Lower lobe of right lung (tissue), 2 donors: ENCODE measurements around the gene TTLL1. TPM values are rescaled to one million over a fixed set of nuclear protein-coding genes. Genes with fewer than 3 reads are reported as not detected.
"Not testable (repeated sequence)": the region's sequence is repeated elsewhere in the genome, so short reads cannot be mapped to it uniquely, and the experiment has no call there.

ENCODE experiments used
- ATAC-seq, 2 donors: fragments of 200-7000 bp; cut with Tn5 transposase; one replicate each; pipeline ENCODE4 v1.9.1; 2020 to 2022; ENCODE audit warnings: mild to moderate bottlenecking in 2 of 2, moderate library complexity in 2 of 2
- DNase-seq: peaks from one replicate; pipeline ENCODE4 v3.0.0-alpha.2; 2020
- H3K27ac ChIP-seq: fragments of 200-600 bp; one replicate; pipeline ENCODE4 v1.8.0; 2022
- H3K27me3 ChIP-seq: fragments of 200-600 bp; one replicate; pipeline ENCODE4 v1.8.0; 2022; ENCODE audit warnings: low read depth
- H3K36me3 ChIP-seq: fragments of 200-600 bp; one replicate; pipeline ENCODE4 v1.8.0; 2022; ENCODE audit warnings: mild to moderate bottlenecking
- H3K4me1 ChIP-seq: fragments of 200-600 bp; one replicate; pipeline ENCODE4 v1.8.0; 2022
- H3K4me3 ChIP-seq: fragments of 200-600 bp; one replicate; pipeline ENCODE4 v1.8.0; 2022; ENCODE audit warnings: mild to moderate bottlenecking
- H3K9me3 ChIP-seq: fragments of 200-600 bp; one replicate; pipeline ENCODE4 v1.8.0; 2022
- intact Hi-C: fragments of 100-400 bp; cut with DNase I; formaldehyde crosslinking; loops from one replicate; pipeline ENCODE4 v1.11.0; 2022
- total RNA-seq: library from RNA; stranded (reverse); fragmentation: NEBNext Ultra II Directional; extraction: Animal tissue kit (Norgen Biotek cat#: 25700); gene quantifications from one replicate; pipeline ENCODE4 v1.2.1, GENCODE V29; 2021
- TF ChIP-seq, protein P1 (sequence below): fragments of 200-600 bp; IDR thresholded peaks from one replicate; pipeline ENCODE4 v1.8.0; 2022; ENCODE audit warnings: antibody characterized with exemption, mild to moderate bottlenecking
- donor health status: DM: no; HTN: yes; CAD: no; lungs with severe emphysema.

The TTLL1 gene
- total RNA-seq, 1 donor from 2014 or later: 5.4 TPM

GRCh38 chr22:43031617-43032016 is 57.6 kb downstream of the TTLL1 start:
- Histone ChIP-seq H3K4me3 (no peak overlapping the region), H3K9me3 (no peaks in the 10 kb centered on the region), H3K4me1 (no peaks in the 10 kb centered on the region), H3K27me3 (no peaks in the 10 kb centered on the region), H3K36me3 (no peaks in the 10 kb centered on the region), H3K27ac (no peak overlapping the region)
- intact Hi-C loops: no loop called here
- no peak for DNase-seq
- TF ChIP-seq, protein P1, sequence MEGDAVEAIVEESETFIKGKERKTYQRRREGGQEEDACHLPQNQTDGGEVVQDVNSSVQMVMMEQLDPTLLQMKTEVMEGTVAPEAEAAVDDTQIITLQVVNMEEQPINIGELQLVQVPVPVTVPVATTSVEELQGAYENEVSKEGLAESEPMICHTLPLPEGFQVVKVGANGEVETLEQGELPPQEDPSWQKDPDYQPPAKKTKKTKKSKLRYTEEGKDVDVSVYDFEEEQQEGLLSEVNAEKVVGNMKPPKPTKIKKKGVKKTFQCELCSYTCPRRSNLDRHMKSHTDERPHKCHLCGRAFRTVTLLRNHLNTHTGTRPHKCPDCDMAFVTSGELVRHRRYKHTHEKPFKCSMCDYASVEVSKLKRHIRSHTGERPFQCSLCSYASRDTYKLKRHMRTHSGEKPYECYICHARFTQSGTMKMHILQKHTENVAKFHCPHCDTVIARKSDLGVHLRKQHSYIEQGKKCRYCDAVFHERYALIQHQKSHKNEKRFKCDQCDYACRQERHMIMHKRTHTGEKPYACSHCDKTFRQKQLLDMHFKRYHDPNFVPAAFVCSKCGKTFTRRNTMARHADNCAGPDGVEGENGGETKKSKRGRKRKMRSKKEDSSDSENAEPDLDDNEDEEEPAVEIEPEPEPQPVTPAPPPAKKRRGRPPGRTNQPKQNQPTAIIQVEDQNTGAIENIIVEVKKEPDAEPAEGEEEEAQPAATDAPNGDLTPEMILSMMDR: no peak
- ATAC-seq: no peak

DNA sequence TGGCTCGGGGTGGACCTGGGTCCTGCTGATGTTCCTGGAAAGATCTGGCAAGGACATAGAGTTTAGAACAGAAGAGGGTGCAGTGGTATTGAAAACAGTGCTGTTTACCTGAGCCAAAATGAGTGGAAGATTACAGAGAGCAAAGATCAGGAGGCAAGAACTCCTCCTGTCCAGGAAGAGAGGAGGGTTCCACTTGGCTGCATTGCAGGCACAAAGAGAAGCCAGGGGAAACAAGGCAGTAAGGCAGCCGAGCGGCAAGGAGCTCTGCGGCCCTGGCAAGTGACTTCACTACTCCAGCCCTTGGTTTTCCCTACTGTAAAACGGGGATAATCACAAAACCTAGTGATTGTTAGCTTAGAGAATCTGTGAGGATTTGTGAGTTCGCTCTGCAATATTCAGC is 70.6 kb downstream of the TTLL1 start:
- H3K27ac ChIP-seq: peak overlapping the region; percentile 39
- ATAC-seq: no peak
- intact Hi-C loops: no loop called here

DNA sequence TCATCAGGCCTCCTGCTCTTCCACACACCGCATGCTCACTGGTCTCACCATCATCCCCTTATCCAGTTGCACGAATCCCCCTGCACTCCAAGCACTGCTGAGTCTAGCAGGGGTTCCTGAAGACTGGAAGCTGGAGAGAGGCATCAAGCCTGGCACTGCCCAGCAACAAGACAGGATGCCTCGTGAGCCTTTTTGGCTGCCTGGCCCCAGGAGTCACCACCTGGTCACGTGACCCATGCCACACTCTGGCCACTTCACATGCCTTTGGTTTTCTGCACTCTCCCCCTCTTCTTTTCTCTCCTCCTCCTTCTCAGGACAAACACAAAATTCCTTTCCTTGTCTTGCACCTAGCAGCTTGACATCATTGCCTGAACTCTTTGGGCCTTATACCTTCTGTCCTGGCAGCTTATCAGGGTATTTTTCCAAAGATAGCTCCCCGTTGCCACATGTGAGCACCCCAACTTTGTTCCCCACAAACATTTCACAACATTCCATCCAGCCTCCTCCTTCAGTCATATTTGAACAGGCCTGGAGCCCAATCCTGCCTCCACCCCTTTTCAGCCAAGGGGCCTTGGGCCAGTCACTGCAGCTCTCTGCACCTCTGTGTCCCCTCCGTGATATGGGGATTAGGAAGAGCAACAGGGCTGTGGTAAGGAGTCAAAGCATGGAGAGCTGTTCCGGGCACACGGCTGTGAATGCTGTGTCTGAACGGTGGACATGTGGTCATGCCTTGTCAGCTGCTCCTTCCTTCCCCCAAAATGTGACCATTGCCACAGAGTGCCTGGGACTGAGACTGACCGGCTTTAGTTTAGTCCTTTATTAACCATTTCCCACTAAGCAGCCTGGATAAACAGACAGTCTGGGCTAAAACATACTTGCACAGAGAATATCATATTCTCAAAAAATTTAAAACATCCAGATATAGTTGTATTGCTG is 71.4 kb downstream of the TTLL1 start:
- DNase-seq (peak; percentile 82), ATAC-seq (peak; percentile 12 to 40)
- no peaks in the 10 kb centered on the region for H3K36me3 ChIP-seq
- H3K27ac ChIP-seq: peak overlapping the region; percentile 39
- TF ChIP-seq, protein P1: no peak
- H3K4me3 ChIP-seq: no peak overlapping the region
- H3K9me3 ChIP-seq: no peaks in the 10 kb centered on the region
- H3K4me1 ChIP-seq: peaks cover 20% of the 10 kb centered on the region
- intact Hi-C loops: no loop called here
- no peaks in the 10 kb centered on the region for H3K27me3 ChIP-seq

More for the DNA sequence above, 70.6 kb downstream of the TTLL1 start:
- TF ChIP-seq, protein P1: no peak
- peaks cover 11% of the 10 kb centered on the region for H3K4me1 ChIP-seq
- H3K4me3 ChIP-seq: no peak overlapping the region
- no peaks in the 10 kb centered on the region for H3K36me3 ChIP-seq
- no peak for DNase-seq
- H3K27me3 ChIP-seq: no peaks in the 10 kb centered on the region
- no peaks in the 10 kb centered on the region for H3K9me3 ChIP-seq

DNA sequence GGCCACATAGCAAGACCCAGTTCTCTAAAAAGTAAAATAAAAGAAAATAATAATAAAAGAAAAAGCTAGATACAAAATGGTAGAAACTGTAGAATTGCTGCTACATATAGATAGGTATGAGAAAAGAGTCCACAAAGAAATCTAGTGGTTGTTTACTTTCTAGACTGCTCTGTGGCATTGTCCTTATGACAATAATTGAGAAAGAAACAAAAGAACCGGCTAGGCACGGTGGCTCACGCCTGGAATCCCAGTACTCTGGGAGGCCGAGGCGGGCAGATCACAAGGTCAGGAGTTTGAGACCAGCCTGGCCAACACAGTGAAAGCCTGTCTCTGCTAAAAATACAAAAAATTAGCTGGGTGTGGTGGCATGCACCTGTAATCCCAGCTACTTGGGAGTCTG is 73.0 kb downstream of the TTLL1 start:
- H3K36me3 ChIP-seq, H3K9me3 ChIP-seq, intact Hi-C loops, DNase-seq, H3K27me3 ChIP-seq, ATAC-seq, H3K4me3 ChIP-seq: not testable (repeated sequence)
- Histone ChIP-seq H3K27ac (peak overlapping the region; percentile 77), H3K4me1 (peaks cover 34% of the 10 kb centered on the region)

GRCh38 chr22:43015677-43016042 is 73.5 kb downstream of the TTLL1 start:
- Histone ChIP-seq H3K27ac (peak overlapping the region; percentile 77), H3K36me3 (no peaks in the 10 kb centered on the region), H3K4me3 (peak overlapping the region; percentile 79), H3K9me3 (no peaks in the 10 kb centered on the region), H3K4me1 (peaks cover 34% of the 10 kb centered on the region), H3K27me3 (no peaks in the 10 kb centered on the region)
- TF ChIP-seq, protein P1: no peak
- intact Hi-C loops: no loop called here
- ATAC-seq (no peak), DNase-seq (no peak)
